Measurements from ENCODE around the gene STUB1.

DNA sequence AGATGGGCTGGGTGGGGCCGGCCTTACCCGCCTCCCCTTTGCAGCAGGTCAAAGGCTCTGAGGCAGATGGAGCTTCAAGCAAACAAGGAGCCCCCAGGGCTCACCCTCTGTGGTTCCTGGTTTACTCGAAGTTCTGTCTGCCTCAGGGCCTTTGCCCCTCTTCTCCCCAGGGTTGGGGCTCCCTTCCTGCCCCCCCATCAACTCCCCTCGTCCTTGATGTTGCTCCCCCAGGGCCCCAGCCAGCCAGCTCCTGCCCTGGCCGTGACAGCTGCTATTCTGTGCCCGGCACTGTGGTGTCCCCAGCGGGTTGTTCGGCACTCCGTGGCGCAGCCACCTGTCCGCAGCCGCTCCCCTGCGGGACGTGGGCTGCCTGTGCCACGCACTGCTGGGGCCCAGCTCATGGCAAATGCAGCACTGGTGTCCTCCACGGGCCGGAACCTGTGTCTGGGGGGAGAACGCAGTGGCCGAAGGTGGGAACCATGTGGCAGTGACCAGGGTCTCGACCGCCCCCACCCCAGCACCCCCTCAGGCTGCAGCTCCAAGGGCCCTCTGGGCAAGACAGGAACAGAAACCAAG lies 30.4 kb downstream of the STUB1 start:
- TF ChIP-seq, protein P1, sequence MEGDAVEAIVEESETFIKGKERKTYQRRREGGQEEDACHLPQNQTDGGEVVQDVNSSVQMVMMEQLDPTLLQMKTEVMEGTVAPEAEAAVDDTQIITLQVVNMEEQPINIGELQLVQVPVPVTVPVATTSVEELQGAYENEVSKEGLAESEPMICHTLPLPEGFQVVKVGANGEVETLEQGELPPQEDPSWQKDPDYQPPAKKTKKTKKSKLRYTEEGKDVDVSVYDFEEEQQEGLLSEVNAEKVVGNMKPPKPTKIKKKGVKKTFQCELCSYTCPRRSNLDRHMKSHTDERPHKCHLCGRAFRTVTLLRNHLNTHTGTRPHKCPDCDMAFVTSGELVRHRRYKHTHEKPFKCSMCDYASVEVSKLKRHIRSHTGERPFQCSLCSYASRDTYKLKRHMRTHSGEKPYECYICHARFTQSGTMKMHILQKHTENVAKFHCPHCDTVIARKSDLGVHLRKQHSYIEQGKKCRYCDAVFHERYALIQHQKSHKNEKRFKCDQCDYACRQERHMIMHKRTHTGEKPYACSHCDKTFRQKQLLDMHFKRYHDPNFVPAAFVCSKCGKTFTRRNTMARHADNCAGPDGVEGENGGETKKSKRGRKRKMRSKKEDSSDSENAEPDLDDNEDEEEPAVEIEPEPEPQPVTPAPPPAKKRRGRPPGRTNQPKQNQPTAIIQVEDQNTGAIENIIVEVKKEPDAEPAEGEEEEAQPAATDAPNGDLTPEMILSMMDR (IDR thresholded peaks at IDR 0.05; ENCODE audit: low read depth, low read length, missing input control) = no peak
- TF ChIP-seq EGR1 (IDR thresholded peaks at IDR 0.05; ENCODE audit: low read depth in 2 of 2) (no peak), GABPA (IDR thresholded peaks at IDR 0.05 in 1 of 2, conservative IDR thresholded peaks at IDR 0.05 in 1 of 2) (no peak), ZBTB33 (IDR thresholded peaks at IDR 0.05) (no peak), YY1 (IDR thresholded peaks at IDR 0.05) (no peak), RAD21 (IDR thresholded peaks at IDR 0.05) (no peak), TAF1 (conservative IDR thresholded peaks at IDR 0.05) (no peak)
- TF ChIP-seq, protein P2, sequence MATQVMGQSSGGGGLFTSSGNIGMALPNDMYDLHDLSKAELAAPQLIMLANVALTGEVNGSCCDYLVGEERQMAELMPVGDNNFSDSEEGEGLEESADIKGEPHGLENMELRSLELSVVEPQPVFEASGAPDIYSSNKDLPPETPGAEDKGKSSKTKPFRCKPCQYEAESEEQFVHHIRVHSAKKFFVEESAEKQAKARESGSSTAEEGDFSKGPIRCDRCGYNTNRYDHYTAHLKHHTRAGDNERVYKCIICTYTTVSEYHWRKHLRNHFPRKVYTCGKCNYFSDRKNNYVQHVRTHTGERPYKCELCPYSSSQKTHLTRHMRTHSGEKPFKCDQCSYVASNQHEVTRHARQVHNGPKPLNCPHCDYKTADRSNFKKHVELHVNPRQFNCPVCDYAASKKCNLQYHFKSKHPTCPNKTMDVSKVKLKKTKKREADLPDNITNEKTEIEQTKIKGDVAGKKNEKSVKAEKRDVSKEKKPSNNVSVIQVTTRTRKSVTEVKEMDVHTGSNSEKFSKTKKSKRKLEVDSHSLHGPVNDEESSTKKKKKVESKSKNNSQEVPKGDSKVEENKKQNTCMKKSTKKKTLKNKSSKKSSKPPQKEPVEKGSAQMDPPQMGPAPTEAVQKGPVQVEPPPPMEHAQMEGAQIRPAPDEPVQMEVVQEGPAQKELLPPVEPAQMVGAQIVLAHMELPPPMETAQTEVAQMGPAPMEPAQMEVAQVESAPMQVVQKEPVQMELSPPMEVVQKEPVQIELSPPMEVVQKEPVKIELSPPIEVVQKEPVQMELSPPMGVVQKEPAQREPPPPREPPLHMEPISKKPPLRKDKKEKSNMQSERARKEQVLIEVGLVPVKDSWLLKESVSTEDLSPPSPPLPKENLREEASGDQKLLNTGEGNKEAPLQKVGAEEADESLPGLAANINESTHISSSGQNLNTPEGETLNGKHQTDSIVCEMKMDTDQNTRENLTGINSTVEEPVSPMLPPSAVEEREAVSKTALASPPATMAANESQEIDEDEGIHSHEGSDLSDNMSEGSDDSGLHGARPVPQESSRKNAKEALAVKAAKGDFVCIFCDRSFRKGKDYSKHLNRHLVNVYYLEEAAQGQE (IDR thresholded peaks at IDR 0.05) = no peak

All from liver (tissue), 3 donors.